ENCODE results near the gene BIK. TPM values are rescaled to one million over a fixed set of nuclear protein-coding genes. Genes with fewer than 3 reads are reported as not detected.

The BIK gene
- total RNA-seq, 4 donors from 2014 or later: 6.1 to 15.6 (median 13.5) TPM

DNA sequence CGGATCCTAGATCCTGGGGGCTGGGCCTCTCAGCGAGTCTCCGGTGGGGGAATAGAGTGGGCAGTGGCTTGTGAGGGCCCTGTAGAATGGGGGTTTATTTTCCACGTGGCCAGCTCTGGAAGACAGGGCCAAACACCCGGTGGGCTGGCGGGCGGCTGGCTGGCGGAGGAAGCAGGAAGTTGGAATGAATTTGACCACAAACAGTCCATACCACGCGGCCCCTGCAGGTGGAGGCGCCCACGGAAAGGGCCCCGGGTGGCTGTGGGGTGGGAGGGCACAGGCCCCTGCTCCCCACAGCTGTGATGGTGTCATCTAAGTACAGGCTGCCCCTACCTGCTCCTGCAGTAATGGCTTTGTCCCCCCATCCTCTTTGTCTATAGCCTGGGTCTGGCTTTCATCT is 17.6 kb downstream of the BIK start:
- no peak overlapping the region for H3K4me3 ChIP-seq
- no peaks in the 10 kb centered on the region for H3K9me3 ChIP-seq
- TF ChIP-seq, protein P1, sequence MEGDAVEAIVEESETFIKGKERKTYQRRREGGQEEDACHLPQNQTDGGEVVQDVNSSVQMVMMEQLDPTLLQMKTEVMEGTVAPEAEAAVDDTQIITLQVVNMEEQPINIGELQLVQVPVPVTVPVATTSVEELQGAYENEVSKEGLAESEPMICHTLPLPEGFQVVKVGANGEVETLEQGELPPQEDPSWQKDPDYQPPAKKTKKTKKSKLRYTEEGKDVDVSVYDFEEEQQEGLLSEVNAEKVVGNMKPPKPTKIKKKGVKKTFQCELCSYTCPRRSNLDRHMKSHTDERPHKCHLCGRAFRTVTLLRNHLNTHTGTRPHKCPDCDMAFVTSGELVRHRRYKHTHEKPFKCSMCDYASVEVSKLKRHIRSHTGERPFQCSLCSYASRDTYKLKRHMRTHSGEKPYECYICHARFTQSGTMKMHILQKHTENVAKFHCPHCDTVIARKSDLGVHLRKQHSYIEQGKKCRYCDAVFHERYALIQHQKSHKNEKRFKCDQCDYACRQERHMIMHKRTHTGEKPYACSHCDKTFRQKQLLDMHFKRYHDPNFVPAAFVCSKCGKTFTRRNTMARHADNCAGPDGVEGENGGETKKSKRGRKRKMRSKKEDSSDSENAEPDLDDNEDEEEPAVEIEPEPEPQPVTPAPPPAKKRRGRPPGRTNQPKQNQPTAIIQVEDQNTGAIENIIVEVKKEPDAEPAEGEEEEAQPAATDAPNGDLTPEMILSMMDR (IDR thresholded peaks at IDR 0.05): no peak
- no peak for TF ChIP-seq POLR2A (IDR thresholded peaks at IDR 0.05)
- no peak for DNase-seq
- WGBS, 2 donors: 40 to 74% methylated on average over 1 to 3 of the region's 13 CpGs
- H3K27me3 ChIP-seq: no peaks in the 10 kb centered on the region
- intact Hi-C loops (cut with DNase I): no loop called here
- peak overlapping the region; percentile 77 to 85 (median 83) for H3K27ac ChIP-seq
- peaks cover 20 to 59% (median 20%) of the 10 kb centered on the region in 3 donors for H3K4me1 ChIP-seq
- H3K36me3 ChIP-seq: peaks cover 11 to 27% (median 13%) of the 10 kb centered on the region in 3 donors

DNA sequence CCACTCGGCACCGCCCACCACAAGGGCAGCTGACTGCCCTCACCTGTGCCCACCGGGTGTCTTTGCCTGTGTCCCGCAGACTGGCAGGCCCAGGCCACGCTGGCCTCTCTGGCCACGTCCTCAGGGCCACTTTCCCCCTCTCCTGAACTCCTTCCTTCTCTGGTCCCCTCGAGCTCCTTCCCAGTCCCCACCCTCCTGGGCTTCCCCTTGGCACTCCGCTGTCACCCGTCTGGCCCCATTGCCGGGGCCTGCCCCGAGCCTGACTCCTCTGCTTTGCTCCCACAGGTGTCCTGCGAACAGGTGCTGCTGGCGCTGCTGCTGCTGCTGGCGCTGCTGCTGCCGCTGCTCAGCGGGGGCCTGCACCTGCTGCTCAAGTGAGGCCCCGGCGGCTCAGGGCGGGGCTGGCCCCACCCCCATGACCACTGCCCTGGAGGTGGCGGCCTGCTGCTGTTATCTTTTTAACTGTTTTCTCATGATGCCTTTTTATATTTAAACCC is 18.4 kb downstream of the BIK start:
- H3K36me3 ChIP-seq: peaks cover 13 to 35% (median 15%) of the 10 kb centered on the region in 3 donors
- TF ChIP-seq POLR2A (IDR thresholded peaks at IDR 0.05): no peak
- TF ChIP-seq, protein P1 (IDR thresholded peaks at IDR 0.05): no peak
- H3K27ac ChIP-seq: peak overlapping the region in 1 of 4 donors; percentile 42
- H3K27me3 ChIP-seq: no peaks in the 10 kb centered on the region
- DNase-seq: no peak
- WGBS, 2 donors: 50 to 61% methylated on average over 12 to 18 of the region's 20 CpGs
- H3K4me3 ChIP-seq: no peak overlapping the region
- no peaks in the 10 kb centered on the region for H3K9me3 ChIP-seq
- H3K4me1 ChIP-seq: peaks cover 18 to 51% (median 20%) of the 10 kb centered on the region in 3 donors
- intact Hi-C loops (cut with DNase I): no loop called here

DNA sequence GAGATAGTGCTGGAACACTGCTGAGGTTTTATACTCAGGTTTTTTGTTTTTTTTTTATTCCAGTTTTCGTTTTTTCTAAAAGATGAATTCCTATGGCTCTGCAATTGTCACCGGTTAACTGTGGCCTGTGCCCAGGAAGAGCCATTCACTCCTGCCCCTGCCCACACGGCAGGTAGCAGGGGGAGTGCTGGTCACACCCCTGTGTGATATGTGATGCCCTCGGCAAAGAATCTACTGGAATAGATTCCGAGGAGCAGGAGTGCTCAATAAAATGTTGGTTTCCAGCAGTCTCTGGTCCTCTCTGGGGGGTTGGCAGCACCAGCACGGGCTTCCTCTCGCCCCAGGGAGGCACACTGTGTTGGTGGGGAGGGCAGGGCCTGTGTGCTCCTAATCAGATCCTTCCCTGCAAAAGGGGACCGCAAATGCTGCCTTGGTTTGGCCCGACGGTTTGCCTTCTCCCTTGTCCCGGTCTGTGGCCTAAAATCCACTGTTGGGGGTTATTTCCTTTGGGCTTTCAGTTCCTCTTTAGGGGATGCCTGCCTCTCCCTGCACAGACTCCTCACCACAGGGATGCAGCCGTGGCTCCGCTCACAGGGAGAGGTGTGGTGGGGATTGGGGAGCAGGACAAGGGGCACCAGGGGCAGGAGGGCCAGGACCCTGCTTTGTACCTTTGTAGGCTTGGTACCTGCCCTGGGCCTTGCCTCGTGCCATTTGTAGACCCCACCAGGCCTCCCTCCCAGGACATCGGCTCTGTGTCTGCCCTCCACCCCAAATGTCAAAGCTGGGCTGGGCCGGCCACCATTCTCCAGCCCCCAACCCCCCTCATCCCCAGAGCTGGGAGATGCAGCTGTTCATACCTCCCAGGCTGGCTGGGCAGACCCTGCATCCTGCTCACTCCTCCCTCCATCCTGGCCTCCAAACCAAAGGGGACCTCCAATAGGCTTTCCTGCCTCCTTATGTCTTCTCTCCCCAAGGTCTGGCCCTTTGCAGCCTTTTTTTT is 19.2 kb downstream of the BIK start:
- TF ChIP-seq POLR2A (IDR thresholded peaks at IDR 0.05): no peak
- TF ChIP-seq, protein P1 (IDR thresholded peaks at IDR 0.05): no peak
- intact Hi-C loops (cut with DNase I): loop anchor here (10.0 kb wide), 1 partner anchor 65 kb away; no protein-coding TSS in a partner anchor
- H3K9me3 ChIP-seq: no peaks in the 10 kb centered on the region
- no peak overlapping the region for H3K4me3 ChIP-seq
- no peak for DNase-seq
- peaks cover 13 to 43% (median 15%) of the 10 kb centered on the region in 3 donors for H3K36me3 ChIP-seq
- peaks cover 18 to 50% (median 20%) of the 10 kb centered on the region in 3 donors for H3K4me1 ChIP-seq
- peak overlapping the region in 1 of 4 donors; percentile 42 for H3K27ac ChIP-seq
- 49 to 80% methylated on average over 5 to 8 of the region's 16 CpGs for WGBS, 2 donors
- H3K27me3 ChIP-seq: no peaks in the 10 kb centered on the region

DNA sequence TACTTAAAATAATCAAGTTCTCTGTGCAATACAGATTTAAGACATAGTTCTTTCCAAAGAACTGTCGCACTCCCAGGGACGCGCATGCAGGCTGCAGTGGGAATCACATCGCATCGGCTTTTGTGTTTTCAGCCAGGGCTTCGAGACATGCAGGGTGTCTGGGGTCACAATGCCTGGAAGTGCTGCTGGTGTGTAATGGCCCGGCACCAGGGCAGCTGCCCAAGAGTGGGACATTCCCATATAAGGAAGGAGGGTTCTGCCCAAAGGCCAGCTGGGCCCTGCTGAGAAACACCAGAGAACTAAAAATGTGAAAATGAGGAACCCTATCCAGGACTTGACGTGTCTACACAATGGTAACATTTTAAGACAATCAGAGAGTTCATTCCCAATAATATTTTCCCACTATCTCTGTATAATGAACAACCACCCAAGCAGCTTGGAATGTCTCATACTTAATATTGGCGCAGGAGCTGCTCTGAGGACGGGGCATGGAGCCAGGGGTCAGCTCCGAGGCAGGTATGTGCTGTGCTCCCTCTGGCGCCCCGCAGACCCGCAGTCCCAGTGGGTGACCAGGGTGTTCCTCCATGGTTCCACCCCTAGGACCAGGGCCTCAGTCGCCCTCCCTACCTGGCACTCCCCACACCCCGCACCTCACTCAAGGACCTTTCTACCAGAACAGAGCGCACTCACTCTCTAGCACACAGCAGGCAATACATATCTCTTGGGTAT is 21.4 kb downstream of the BIK start:
- intact Hi-C loops (cut with DNase I): loop anchor here (10.0 kb wide), 1 partner anchor 63 kb away; no protein-coding TSS in a partner anchor
- WGBS, 2 donors: 80 to 89% methylated on average over 9 to 11 of the region's 17 CpGs
- no peak for TF ChIP-seq POLR2A (IDR thresholded peaks at IDR 0.05)
- TF ChIP-seq, protein P1 (IDR thresholded peaks at IDR 0.05): no peak
- no peak overlapping the region for H3K4me3 ChIP-seq
- H3K27me3 ChIP-seq: no peaks in the 10 kb centered on the region
- DNase-seq: no peak
- no peaks in the 10 kb centered on the region for H3K9me3 ChIP-seq
- peaks cover 9 to 49% (median 18%) of the 10 kb centered on the region in 3 donors for H3K4me1 ChIP-seq
- no peak overlapping the region for H3K27ac ChIP-seq
- H3K36me3 ChIP-seq: peaks cover 15 to 65% (median 16%) of the 10 kb centered on the region in 3 donors
